Adrenal gland (tissue), 12 donors: ENCODE measurements around the gene ZDHHC11B. TPM values are rescaled to one million over a fixed set of nuclear protein-coding genes. Genes with fewer than 3 reads are reported as not detected.
A peak's percentile ranks its signal among the peaks of the same experiment; 100 is the strongest.

Source experiments
- DNase-seq, 7 donors: peaks; one replicate each; pipeline ENCODE4 v3.0.0-alpha.2; 2019 to 2020
- H3K27ac ChIP-seq, 5 donors: fragments of 200-600 bp; sonication (generic) in 4 of 5; 1 replicate in 3 of 5; 2 replicates in 2 of 5; pipeline versions ENCODE4 v1.5.1 to v1.8.0; 2016 to 2020; ENCODE audit warnings: mild to moderate bottlenecking in 1 of 5
- H3K27me3 ChIP-seq: fragments of 200-600 bp; 2 replicates; pipeline ENCODE4 v1.8.0; 2021
- H3K36me3 ChIP-seq, 2 donors: fragments of 200-600 bp; replicated peaks in 1 of 2; 1 replicate in 1 of 2; 2 replicates in 1 of 2; pipeline versions ENCODE4 v1.5.1 to v1.8.0; 2018 to 2022
- H3K4me1 ChIP-seq, 2 donors: fragments of 200-600 bp; replicated peaks in 1 of 2; 1 replicate in 1 of 2; 2 replicates in 1 of 2; pipeline versions ENCODE4 v1.5.1 to v1.8.0; 2018 to 2021
- H3K4me3 ChIP-seq, 4 donors: fragments of 200-600 bp; sonication (generic) in 3 of 4; one replicate each; pipeline ENCODE4 v1.5.1; 2016 to 2018
- H3K9me3 ChIP-seq, 3 donors: fragments of 200-600 bp; sonication (generic) in 1 of 3; replicated peaks in 1 of 3; 1 replicate in 2 of 3; 2 replicates in 1 of 3; pipeline versions ENCODE4 v1.5.1 to v1.8.0; 2016 to 2021
- CTCF ChIP-seq, 6 experiments: fragments of 450-650 bp in 4 of 6; fragments of 200-600 bp in 2 of 6; sonication (generic) in 1 of 6; IDR thresholded peaks; 1 replicate in 5 of 6; 2 replicates in 1 of 6; pipeline versions ENCODE4 v1.5.1 to v1.8.0; 2016 to 2021; ENCODE audit warnings: antibody characterized with exemption in 6 of 6, mild to moderate bottlenecking in 2 of 6, moderate library complexity in 1 of 6
- POLR2A ChIP-seq, 2 donors: fragments of 450-650 bp; IDR thresholded peaks; one replicate each; pipeline ENCODE4 v1.6.1; 2017; ENCODE audit warnings: antibody characterized with exemption in 2 of 2, mild to moderate bottlenecking in 2 of 2, moderate library complexity in 1 of 2
- WGBS, 4 donors: extraction: QIAGEN DNeasy Blood & Tissue Kit in 2 of 4; methylation state at CpG; one replicate each; pipeline versions ENCODE4 v1.1.5 to v1.1.7; 2013 to 2017; 5-methylcytosine and 5-hydroxymethylcytosine counted together
- intact Hi-C, 2 donors: fragments of 100-400 bp; cut with DNase I; formaldehyde crosslinking; loops; one replicate each; pipeline versions ENCODE4 v1.14.1 to v1.15.0; 2022 to 2023
- polyA plus RNA-seq, 3 donors: library from polyadenylated mRNA; stranded (reverse); fragments of 200-250 nt in 2 of 3; fragments of 350-450 nt in 1 of 3; fragmentation: Illumina TruSeq in 1 of 3; extraction: RNeasy Lipid Tissue Mini Kit (QIAGEN cat#74804) in 1 of 3; gene quantifications; one replicate each; pipeline ENCODE4 v1.2.3, GENCODE V29; 2013 to 2014
- total RNA-seq, 9 donors: library from RNA; depleted of rRNA in 4 of 9; stranded (reverse); fragments of >200 nt in 4 of 9; fragments of 120-200 nt in 1 of 9; fragmentation: NEBNext Ultra II Directional in 1 of 9; extraction: Animal tissue kit (Norgen Biotek cat#: 25700) in 1 of 9; gene quantifications; one replicate each; pipeline versions ENCODE4 v1.1.0 to v1.2.4, GENCODE V29; 2013 to 2023
- donor health status: healthy with polysubstance abuse.
- donor health status: Bipolar disorder and iron deficiency.
- donor health status: DM: yes; HTN: yes; CAD: no.
- donor health status: DM: no; HTN: no; CAD: no.
- donor health status: DM: no; HTN: no; CAD: no.
- donor health status: DM: yes; HTN: yes; CAD: no.

Gene ZDHHC11B
- total and polyA plus RNA-seq, 12 donors, result 0.64 to 7.8 (median 1.5) TPM; not detected in 2

- TF ChIP-seq POLR2A (IDR thresholded peaks at IDR 0.05) (no peak), CTCF (IDR thresholded peaks at IDR 0.05) (no peak)
- Histone ChIP-seq H3K36me3 (no peaks in the 10 kb centered on the region), H3K27ac (no peak overlapping the region), H3K9me3 (no peaks in the 10 kb centered on the region), H3K4me3 (no peak overlapping the region), H3K27me3 (no peaks in the 10 kb centered on the region), H3K4me1 (peaks cover 0 to 26% of the 10 kb centered on the region in 2 donors)
- intact Hi-C loops, result loop anchor here (5.0 to 10.0 kb wide), 2 partner anchors 121 to 233 kb away; no protein-coding TSS in a partner anchor
- DNase-seq, result peak in 4 of 7 donors; percentile 6 to 54 (median 12)
- 37 to 44% (median 40%) methylated on average over 8 to 27 of the region's 27 CpGs for WGBS, 4 donors
Observed at GRCh38 chr5:673831-674629, 110.5 kb downstream of the ZDHHC11B start.

- intact Hi-C loops, result loop anchor here (5.0 to 10.0 kb wide), 2 partner anchors 122 to 234 kb away; no protein-coding TSS in a partner anchor
- Histone ChIP-seq H3K27me3 (no peaks in the 10 kb centered on the region), H3K9me3 (no peaks in the 10 kb centered on the region), H3K36me3 (no peaks in the 10 kb centered on the region), H3K27ac (no peak overlapping the region), H3K4me3 (no peak overlapping the region), H3K4me1 (peaks cover 0 to 26% of the 10 kb centered on the region in 2 donors)
- WGBS, 4 donors, result 20 to 47% (median 39%) methylated on average over 8 to 19 of the region's 19 CpGs
- TF ChIP-seq CTCF (IDR thresholded peaks at IDR 0.05) (no peak), POLR2A (IDR thresholded peaks at IDR 0.05) (no peak)
- DNase-seq, result peak in 2 of 7 donors; percentile 7 to 15
Observed at GRCh38 chr5:673161-673830, 111.2 kb downstream of the ZDHHC11B start.

GRCh38 chr5:672329-673160 is 112.0 kb downstream of the ZDHHC11B start:
- no peak overlapping the region for H3K27ac ChIP-seq
- intact Hi-C loops, result loop anchor here (5.0 to 10.0 kb wide), 2 partner anchors 122 to 235 kb away; no protein-coding TSS in a partner anchor
- WGBS, 4 donors, result 8 to 20% (median 12%) methylated on average over 16 to 27 of the region's 27 CpGs
- no peaks in the 10 kb centered on the region for H3K27me3 ChIP-seq
- H3K9me3 ChIP-seq, result no peaks in the 10 kb centered on the region
- TF ChIP-seq CTCF (IDR thresholded peaks at IDR 0.05) (no peak), POLR2A (IDR thresholded peaks at IDR 0.05) (no peak)
- H3K4me3 ChIP-seq, result no peak overlapping the region
- DNase-seq, result peak; percentile 39 to 95 (median 60)
- no peaks in the 10 kb centered on the region for H3K36me3 ChIP-seq
- H3K4me1 ChIP-seq, result peaks cover 0 to 26% of the 10 kb centered on the region in 2 donors
